H1 (cell line): ENCODE results near the gene TASP1. TPM values are rescaled to one million over a fixed set of nuclear protein-coding genes. Genes with fewer than 3 reads are reported as not detected.

Experiments
- CTCF ChIA-PET: fragments of 300-600 bp; sonication (Branson Sonifier 250); formaldehyde crosslinking; loops from one replicate; lab custom pipeline; 2021; ENCODE audit not compliant: partially characterized antibody; lab: Charles Lee
- POLR2A ChIA-PET: fragments of 300-600 bp; sonication (Branson Sonifier 250); formaldehyde crosslinking; loops from one replicate; lab custom pipeline; 2021; ENCODE audit warnings: inconsistent platforms; ENCODE audit not compliant: partially characterized antibody; lab: Charles Lee
- DNase-seq, 2 experiments: peaks; one replicate each; pipeline versions ENCODE4 v3.0.0 to v3.0.0-alpha.2; 2010 to 2022; ENCODE audit warnings: low spot score in 2 of 2, low read depth in 1 of 2, mixed read lengths in 1 of 2
- FAIRE-seq: peaks from 2 replicates; lab custom pipeline; 2011; peaks lifted over from hg19 to GRCh38; lab: Jason Lieb, UNC
- H2AFZ ChIP-seq: 2 replicates; pipeline ENCODE4 v1.8.1; 2012; ENCODE audit warnings: low read length, inconsistent platforms
- H2AK5ac ChIP-seq: 2 replicates; pipeline ENCODE4 v1.6.1; 2013; ENCODE audit warnings: low read depth, low read length
- H2BK120ac ChIP-seq: replicated peaks from 2 replicates; pipeline ENCODE3; 2013; ENCODE audit warnings: low read depth, low read length, inconsistent platforms
- H2BK12ac ChIP-seq: 2 replicates; pipeline ENCODE4 v1.6.1; 2013; ENCODE audit warnings: low read depth, low read length
- H2BK15ac ChIP-seq: 2 replicates; pipeline ENCODE4 v1.6.1; 2013; ENCODE audit warnings: low read length
- H2BK20ac ChIP-seq: 2 replicates; pipeline ENCODE4 v1.6.1; 2013; ENCODE audit warnings: low read length
- H2BK5ac ChIP-seq: 2 replicates; pipeline ENCODE4 v1.6.1; 2013; ENCODE audit warnings: low read depth, low read length
- H3K14ac ChIP-seq: 2 replicates; pipeline ENCODE4 v1.6.1; 2013; ENCODE audit warnings: inconsistent platforms; ENCODE audit not compliant: insufficient read length
- H3K18ac ChIP-seq: 2 replicates; pipeline ENCODE4 v1.6.1; 2013; ENCODE audit warnings: low read length; ENCODE audit errors: extremely low read depth
- H3K23ac ChIP-seq: 2 replicates; pipeline ENCODE4 v1.6.1; 2013; ENCODE audit warnings: inconsistent platforms; ENCODE audit not compliant: insufficient read length
- H3K23me2 ChIP-seq: 2 replicates; pipeline ENCODE4 v1.6.1; 2013; ENCODE audit warnings: low read depth, low read length
- H3K27ac ChIP-seq: 2 replicates; pipeline ENCODE4 v1.6.1; 2011; ENCODE audit warnings: low read depth, low read length, inconsistent platforms
- H3K27me3 ChIP-seq, 4 experiments: replicated peaks in 1 of 4; 1 replicate in 1 of 4; 2 replicates in 3 of 4; pipeline versions ENCODE4 v1.6.1 to v1.8.1; 2011 to 2013; ENCODE audit warnings: low read length in 3 of 4, mild to moderate bottlenecking in 3 of 4, inconsistent platforms in 2 of 4, mixed read lengths in 2 of 4, moderate library complexity in 1 of 4; ENCODE audit not compliant: control insufficient read depth in 3 of 4, insufficient read depth in 3 of 4; ENCODE audit errors: extremely low read depth in 1 of 4
- H3K36me3 ChIP-seq, 4 experiments: 2 replicates each; pipeline versions ENCODE4 v1.6.1 to v1.8.1; 2011 to 2013; ENCODE audit warnings: mild to moderate bottlenecking in 4 of 4, low read length in 3 of 4, moderate library complexity in 2 of 4, control low read depth in 1 of 4, inconsistent platforms in 1 of 4; ENCODE audit not compliant: insufficient read depth in 4 of 4, control insufficient read depth in 2 of 4
- H3K4ac ChIP-seq: replicated peaks from 2 replicates; pipeline ENCODE3; 2013; ENCODE audit warnings: low read length, low read depth, mixed read lengths, inconsistent platforms; ENCODE audit not compliant: insufficient read length
- H3K4me1 ChIP-seq, 4 experiments: replicated peaks in 1 of 4; 1 replicate in 1 of 4; 2 replicates in 3 of 4; pipeline versions ENCODE4 v1.6.1 to v1.8.1; 2011 to 2013; ENCODE audit warnings: low read length in 3 of 4, inconsistent platforms in 2 of 4, mixed read lengths in 1 of 4; ENCODE audit not compliant: insufficient read depth in 4 of 4, control insufficient read depth in 3 of 4
- H3K4me2 ChIP-seq, 2 experiments: 2 replicates each; pipeline versions ENCODE4 v1.6.1 to v1.8.1; 2011 to 2013; ENCODE audit warnings: low read depth in 2 of 2, low read length in 2 of 2, control low read depth in 1 of 2, inconsistent platforms in 1 of 2, mild to moderate bottlenecking in 1 of 2; ENCODE audit not compliant: insufficient read depth in 1 of 2
- H3K4me3 ChIP-seq, 4 experiments: fragments of 200-600, 300-600 bp in 1 of 4; sonication (generic), shearing (Covaris generic), sonication (Bioruptor Twin) in 1 of 4; 2 replicates each; pipeline versions ENCODE4 v1.5.1 to v1.8.1; 2011 to 2016; ENCODE audit warnings: low read length in 4 of 4, low read depth in 3 of 4, control low read depth in 2 of 4, inconsistent platforms in 2 of 4, mild to moderate bottlenecking in 2 of 4, mixed read lengths in 1 of 4, moderate library complexity in 1 of 4; ENCODE audit not compliant: insufficient read depth in 2 of 4; ENCODE audit errors: extremely low read depth in 1 of 4
- H3K56ac ChIP-seq: replicated peaks from 2 replicates; pipeline ENCODE3; 2013; ENCODE audit warnings: low read depth, mild to moderate bottlenecking, mixed read lengths, low read length, inconsistent platforms; ENCODE audit not compliant: insufficient read length
- H3K79me1 ChIP-seq: 2 replicates; pipeline ENCODE4 v1.6.1; 2013; ENCODE audit warnings: low read depth, low read length, control low read depth
- H3K79me2 ChIP-seq, 2 experiments: 2 replicates each; pipeline versions ENCODE4 v1.6.1 to v1.8.1; 2012 to 2013; ENCODE audit warnings: low read length in 2 of 2, mild to moderate bottlenecking in 2 of 2, inconsistent platforms in 1 of 2; ENCODE audit not compliant: insufficient read depth in 2 of 2, control insufficient read depth in 1 of 2
- H3K9ac ChIP-seq, 4 experiments: replicated peaks in 1 of 4; 1 replicate in 1 of 4; 2 replicates in 3 of 4; pipeline versions ENCODE4 v1.6.1 to v1.8.1; 2011 to 2013; ENCODE audit warnings: low read depth in 3 of 4, low read length in 3 of 4, control low read depth in 2 of 4, mild to moderate bottlenecking in 2 of 4, moderate library complexity in 2 of 4, inconsistent platforms in 1 of 4; ENCODE audit errors: extremely low read depth in 1 of 4
- H3K9me3 ChIP-seq, 2 experiments: 2 replicates each; pipeline versions ENCODE4 v1.6.1 to v1.8.1; 2012 to 2013; ENCODE audit warnings: mild to moderate bottlenecking in 2 of 2, moderate library complexity in 2 of 2, control low read depth in 1 of 2, inconsistent platforms in 1 of 2, low read depth in 1 of 2, low read length in 1 of 2, mixed read lengths in 1 of 2; ENCODE audit not compliant: insufficient read depth in 2 of 2
- H4K20me1 ChIP-seq, 2 experiments: replicated peaks in 1 of 2; 2 replicates each; pipeline versions ENCODE3 to v1.8.1; 2011 to 2013; ENCODE audit warnings: inconsistent platforms in 2 of 2, low read length in 2 of 2, mild to moderate bottlenecking in 1 of 2; ENCODE audit not compliant: insufficient read depth in 2 of 2, control insufficient read depth in 1 of 2
- H4K5ac ChIP-seq: 2 replicates; pipeline ENCODE4 v1.6.1; 2013; ENCODE audit warnings: low read length, low read depth, mixed read lengths, inconsistent platforms; ENCODE audit not compliant: insufficient read length
- H4K8ac ChIP-seq: 2 replicates; pipeline ENCODE4 v1.8.0; 2013; ENCODE audit warnings: mild to moderate bottlenecking, moderate library complexity, low read length, inconsistent platforms; ENCODE audit not compliant: insufficient read depth; ENCODE audit errors: extremely low read depth
- H4K91ac ChIP-seq: replicated peaks from 2 replicates; pipeline ENCODE3; 2013; ENCODE audit warnings: low read length, mixed read lengths, inconsistent platforms; ENCODE audit not compliant: insufficient read length
- JUN ChIP-seq: IDR thresholded peaks from 2 replicates; pipeline ENCODE4 v1.6.1; 2011; ENCODE audit warnings: low read depth, mild to moderate bottlenecking, improper control_type of control experiment, low read length
- POLR2AphosphoS5 ChIP-seq: IDR thresholded peaks from 2 replicates; pipeline ENCODE4 v1.6.1; 2011; ENCODE audit warnings: low read depth, low read length
- WGBS, 2 experiments: shearing (Covaris generic) in 1 of 2; methylation state at CpG; one replicate each; pipeline versions ENCODE4 v1.1.6 to v1.1.7; 2013 to 2015; ENCODE audit warnings: low lambda C conversion rate in 2 of 2, mixed read lengths in 2 of 2, inconsistent platforms in 1 of 2, low coverage in 1 of 2, missing lambda C conversion rate in 1 of 2; ENCODE audit not compliant: insufficient replicate concordance in 2 of 2, insufficient coverage in 1 of 2, insufficient read length in 1 of 2; ENCODE audit errors: extremely low coverage in 1 of 2, missing lambda C conversion rate in 1 of 2; 5-methylcytosine and 5-hydroxymethylcytosine counted together
- polyA plus RNA-seq, 7 experiments: library from polyadenylated mRNA; depleted of rRNA in 3 of 7; stranded (reverse) in 5 of 7; unstranded in 2 of 7; fragments of >200 nt in 5 of 7; fragments of 200-250 nt in 2 of 7; gene quantifications; 1 replicate in 5 of 7; 2 replicates in 1 of 7; 4 replicates in 1 of 7; pipeline versions ENCODE4 v1.2.1 to v1.2.3, GENCODE V29; 2011 to 2013; ENCODE audit warnings: missing spikeins in 2 of 7, mixed read lengths in 2 of 7
- total RNA-seq: library from RNA; stranded (reverse); fragmentation: NEBNext Ultra II Directional; extraction: Animal tissue kit (Norgen Biotek cat#: 25700); gene quantifications from 2 replicates; pipeline ENCODE4 v1.2.1, GENCODE V29; 2021

Gene TASP1
- total and polyA plus RNA-seq, 2 of the 8 experiments (the other 6 are each of a cell fraction or from before 2014, with no cell fraction given): 4.5 to 10.9 TPM

DNA sequence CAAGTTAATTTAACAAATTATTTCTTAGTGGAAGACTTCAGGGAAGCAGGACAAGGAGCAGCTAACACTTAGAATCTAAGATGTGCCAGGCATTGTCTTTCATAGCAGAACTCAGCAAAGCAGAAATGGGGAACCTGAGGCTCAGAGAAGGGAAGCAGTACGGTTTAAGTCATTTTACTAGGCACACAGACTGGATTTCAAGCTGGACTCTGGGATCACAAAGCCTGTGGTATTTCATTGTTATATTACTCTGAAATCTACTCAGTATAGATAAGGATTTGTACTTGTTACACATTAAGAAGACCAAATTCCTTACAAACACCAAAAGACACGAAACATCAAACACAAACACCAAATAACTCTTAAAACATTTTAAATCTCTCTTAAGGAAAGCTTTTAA, 218.1 kb downstream of the TASP1 start:
- no peak overlapping the region for H3K4me2 ChIP-seq
- H3K14ac ChIP-seq: no peak overlapping the region
- H3K9me3 ChIP-seq: no peaks in the 10 kb centered on the region
- no peaks in the 10 kb centered on the region for H3K27me3 ChIP-seq
- no peaks in the 10 kb centered on the region for H4K20me1 ChIP-seq
- H3K56ac ChIP-seq: no peak overlapping the region
- no peak for DNase-seq
- peaks cover 4 to 7% (median 6%) of the 10 kb centered on the region in 4 experiments; a peak in 5 of 7 replicates for H3K4me1 ChIP-seq
- POLR2A ChIA-PET: no interaction called here
- H3K9ac ChIP-seq: no peak overlapping the region
- no peak overlapping the region for H3K27ac ChIP-seq
- no peak overlapping the region for H3K23ac ChIP-seq
- H2BK12ac ChIP-seq: no peak overlapping the region
- CTCF ChIA-PET: interaction anchor here (0.6 to 1.2 kb wide), 2 partner anchors 13 to 777 kb away, joined by 3 read pairs; no protein-coding TSS in a partner anchor
- no peaks in the 10 kb centered on the region; the same call in 1 of the 2 replicates for H3K23me2 ChIP-seq
- H3K79me2 ChIP-seq: no peaks in the 10 kb centered on the region
- H2AK5ac ChIP-seq: no peak overlapping the region
- H2BK15ac ChIP-seq: no peak overlapping the region
- H3K36me3 ChIP-seq: no peaks in the 10 kb centered on the region
- no peak overlapping the region for H4K8ac ChIP-seq
- no peak overlapping the region for H3K4me3 ChIP-seq
- no peak overlapping the region for H4K5ac ChIP-seq
- H2AFZ ChIP-seq: no peak overlapping the region
- H2BK5ac ChIP-seq: no peak overlapping the region; the same call in 1 of the 2 replicates
- no peak for FAIRE-seq
- 89 to 100% methylated on average over 1 to 2 of the region's 2 CpGs for WGBS, 2 experiments
- no peaks in the 10 kb centered on the region for H3K79me1 ChIP-seq
- H3K4ac ChIP-seq: no peak overlapping the region
- no peak overlapping the region for H3K18ac ChIP-seq
- TF ChIP-seq POLR2AphosphoS5: no peak
- no peak for TF ChIP-seq JUN
- no peak overlapping the region for H2BK20ac ChIP-seq
- no peak overlapping the region for H2BK120ac ChIP-seq
- H4K91ac ChIP-seq: no peak overlapping the region
